HEK293T (cell line): ENCODE results near the gene CIZ1.

Source experiments
- CTCF ChIA-PET: fragments of 350-600 bp; formaldehyde crosslinking; extraction: SDS; loops from one replicate; lab custom pipeline; 2021; ENCODE audit warnings: antibody characterized with exemption, inconsistent platforms; lab: Yijun Ruan, JAX
- POLR2A ChIA-PET: fragments of 350-600 bp; formaldehyde crosslinking; extraction: SDS; loops from one replicate; lab custom pipeline; 2020; ENCODE audit warnings: antibody characterized with exemption, inconsistent platforms; lab: Yijun Ruan, JAX
- DNase-seq: peaks from one replicate; pipeline ENCODE4 v3.0.0; 2012; ENCODE audit warnings: mixed read lengths; ENCODE audit errors: extremely low spot score
- ARNT ChIP-seq: fragments of 450-650 bp; IDR thresholded peaks from 2 replicates; pipeline ENCODE4 v1.6.1; 2017; ENCODE audit warnings: mild to moderate bottlenecking
- BHLHE40 ChIP-seq: fragments of 450-650 bp; IDR thresholded peaks from 2 replicates; pipeline ENCODE4 v1.6.1; 2016; ENCODE audit warnings: mild to moderate bottlenecking, moderate library complexity, borderline replicate concordance
- CTBP1 ChIP-seq: fragments of 450-650 bp; IDR thresholded peaks from 2 replicates; pipeline ENCODE4 v1.6.1; 2016; ENCODE audit warnings: borderline replicate concordance
- ELF4 ChIP-seq: fragments of 450-650 bp; IDR thresholded peaks from 2 replicates; pipeline ENCODE4 v1.6.1; 2017; ENCODE audit warnings: antibody characterized with exemption
- FOXA1 ChIP-seq: fragments of 450-650 bp; IDR thresholded peaks from 2 replicates; pipeline ENCODE4 v1.6.1; 2016; ENCODE audit warnings: mild to moderate bottlenecking
- FOXK2 ChIP-seq: fragments of 450-650 bp; IDR thresholded peaks from 2 replicates; pipeline ENCODE4 v1.6.1; 2016; ENCODE audit warnings: mild to moderate bottlenecking
- FOXM1 ChIP-seq: fragments of 450-650 bp; IDR thresholded peaks from 2 replicates; pipeline ENCODE4 v1.6.1; 2017; ENCODE audit warnings: mild to moderate bottlenecking, borderline replicate concordance
- HDGF ChIP-seq: fragments of 450-650 bp; IDR thresholded peaks from 2 replicates; pipeline ENCODE4 v1.6.1; 2017; ENCODE audit warnings: antibody characterized with exemption, borderline replicate concordance
- L3MBTL2 ChIP-seq: fragments of 450-650 bp; conservative IDR thresholded peaks from 2 replicates; pipeline ENCODE4 v1.6.1; 2016; ENCODE audit warnings: mild to moderate bottlenecking
- LEF1 ChIP-seq: fragments of 450-650 bp; IDR thresholded peaks from 2 replicates; pipeline ENCODE4 v1.6.1; 2017; ENCODE audit warnings: mild to moderate bottlenecking, borderline replicate concordance
- NFRKB ChIP-seq: fragments of 450-650 bp; IDR thresholded peaks from 2 replicates; pipeline ENCODE4 v1.6.1; 2016; ENCODE audit warnings: mild to moderate bottlenecking, moderate library complexity
- SP1 ChIP-seq: fragments of 450-650 bp; IDR thresholded peaks from 2 replicates; pipeline ENCODE4 v1.6.1; 2017
- SUZ12 ChIP-seq: fragments of 450-650 bp; IDR thresholded peaks from 2 replicates; pipeline ENCODE4 v1.6.1; 2016; ENCODE audit warnings: mild to moderate bottlenecking
- TARDBP ChIP-seq: fragments of 450-650 bp; IDR thresholded peaks from 2 replicates; pipeline ENCODE4 v1.6.1; 2016
- ZNF384 ChIP-seq: fragments of 450-650 bp; IDR thresholded peaks from 2 replicates; pipeline ENCODE4 v1.6.1; 2016
- TF ChIP-seq, protein P1 (sequence below): fragments of 450-650 bp; IDR thresholded peaks from 2 replicates; pipeline ENCODE4 v1.6.1; 2016

The CIZ1 gene

DNA sequence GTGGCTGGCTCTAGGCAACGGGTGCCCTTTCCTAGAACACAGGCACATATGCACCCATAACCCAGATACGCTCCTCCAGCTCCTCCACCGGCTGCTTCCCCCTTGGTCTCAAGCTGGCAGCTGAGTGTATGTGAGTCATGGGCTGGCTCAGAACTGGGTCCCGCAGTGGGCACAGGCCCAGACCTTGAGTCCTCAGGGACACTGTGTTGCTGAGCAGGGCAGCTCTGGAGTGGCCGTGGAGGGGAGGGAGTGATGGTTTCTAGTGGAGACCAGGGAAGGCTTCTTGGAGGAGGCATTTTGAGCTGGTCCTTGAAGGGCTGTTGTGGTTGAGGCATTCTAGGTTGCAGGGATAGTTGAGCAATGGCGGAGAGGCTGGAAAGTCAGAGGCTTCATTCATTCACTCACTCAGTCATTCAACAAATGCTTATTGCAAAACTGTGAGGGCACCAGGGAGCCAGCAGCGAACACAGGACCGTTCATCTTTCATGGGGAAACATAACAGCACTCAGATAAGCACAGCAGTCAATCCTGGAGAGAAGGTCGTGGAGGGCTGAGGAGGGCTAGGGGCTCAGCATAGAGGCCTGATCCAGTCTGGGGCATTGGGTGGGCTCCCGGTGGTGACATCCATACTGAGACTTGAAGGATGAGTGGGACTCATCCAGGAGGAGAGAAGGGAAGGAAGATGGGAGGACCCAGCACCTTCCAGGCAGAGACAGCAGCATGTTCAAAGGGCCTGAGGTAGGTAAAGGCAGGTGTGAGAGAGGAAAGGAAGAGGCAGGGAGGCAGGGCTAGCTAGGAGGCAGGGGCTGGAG, 29.0 kb downstream of the CIZ1 start:
- ChIA-PET POLR2A (interaction anchor here (0.7 to 1.6 kb wide), 3 partner anchors 29 to 736 kb away, joined by 3 to 5 read pairs (median 4); partner anchors contain the start of genes CIZ1 and URM1), CTCF (no interaction called here)
- no peak for DNase-seq
- TF ChIP-seq CTBP1 (no peak), ARNT (no peak), FOXM1 (no peak), SP1 (no peak)

GRCh38 chr9:128161215-128161902, 30.0 kb downstream of the CIZ1 start:
- TF ChIP-seq ZNF384: no peak
- TF ChIP-seq FOXM1: no peak
- TF ChIP-seq SUZ12: no peak
- no peak for TF ChIP-seq CTBP1
- TF ChIP-seq L3MBTL2: no peak
- TF ChIP-seq HDGF: no peak
- no peak for TF ChIP-seq NFRKB
- TF ChIP-seq FOXK2: no peak
- TF ChIP-seq, protein P1, sequence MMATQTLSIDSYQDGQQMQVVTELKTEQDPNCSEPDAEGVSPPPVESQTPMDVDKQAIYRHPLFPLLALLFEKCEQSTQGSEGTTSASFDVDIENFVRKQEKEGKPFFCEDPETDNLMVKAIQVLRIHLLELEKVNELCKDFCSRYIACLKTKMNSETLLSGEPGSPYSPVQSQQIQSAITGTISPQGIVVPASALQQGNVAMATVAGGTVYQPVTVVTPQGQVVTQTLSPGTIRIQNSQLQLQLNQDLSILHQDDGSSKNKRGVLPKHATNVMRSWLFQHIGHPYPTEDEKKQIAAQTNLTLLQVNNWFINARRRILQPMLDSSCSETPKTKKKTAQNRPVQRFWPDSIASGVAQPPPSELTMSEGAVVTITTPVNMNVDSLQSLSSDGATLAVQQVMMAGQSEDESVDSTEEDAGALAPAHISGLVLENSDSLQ: no peak
- TF ChIP-seq TARDBP: no peak
- POLR2A ChIA-PET: interaction anchor here (0.7 to 1.6 kb wide), 3 partner anchors 30 to 737 kb away, joined by 3 to 5 read pairs (median 4); partner anchors contain the start of genes CIZ1 and URM1
- CTCF ChIA-PET: interaction anchor here (0.6 to 0.8 kb wide), 2 partner anchors 11 to 22 kb away, joined by 3 to 4 read pairs; no protein-coding TSS in a partner anchor
- no peak for DNase-seq

- ChIA-PET CTCF (interaction anchor here (0.6 to 0.8 kb wide), 2 partner anchors 10 to 23 kb away, joined by 3 to 4 read pairs; no protein-coding TSS in a partner anchor), POLR2A (interaction anchor here (1.6 to 1.8 kb wide), 4 partner anchors 14 to 259 kb away, joined by 4 to 7 read pairs (median 6); partner anchors contain the start of genes CERCAM and CIZ1)
- TF ChIP-seq FOXK2 (no peak), BHLHE40 (no peak), NFRKB (no peak), FOXA1 (no peak), HDGF (no peak), ARNT (no peak), ZNF384 (no peak), SUZ12 (no peak), L3MBTL2 (no peak), SP1 (no peak), ELF4 (no peak), TARDBP (no peak), FOXM1 (no peak), LEF1 (no peak), CTBP1 (no peak)
- TF ChIP-seq, protein P1: no peak
- DNase-seq: no peak
These were observed 30.8 kb downstream of the CIZ1 start for GRCh38 chr9:128160603-128160987.

GRCh38 chr9:128159784-128160602, 31.4 kb downstream of the CIZ1 start, which contains the start of gene BBLN:
TSS of gene BBLN (plus strand) at chr9:128160265. CDS start at chr9:128160408, 143 bp downstream.
- POLR2A ChIA-PET: interaction anchor here (0.7 to 1.8 kb wide), 12 partner anchors 9 to 260 kb away, joined by 3 to 15 read pairs (median 4); partner anchors contain the start of genes CERCAM and EEIG1
- peak; percentile 66 for TF ChIP-seq L3MBTL2
- no peak for TF ChIP-seq SUZ12
- DNase-seq: peak; percentile 99
- CTCF ChIA-PET: interaction anchor here (0.8 to 0.9 kb wide), 2 partner anchors 9 kb away, joined by 3 to 4 read pairs; no protein-coding TSS in a partner anchor

DNA sequence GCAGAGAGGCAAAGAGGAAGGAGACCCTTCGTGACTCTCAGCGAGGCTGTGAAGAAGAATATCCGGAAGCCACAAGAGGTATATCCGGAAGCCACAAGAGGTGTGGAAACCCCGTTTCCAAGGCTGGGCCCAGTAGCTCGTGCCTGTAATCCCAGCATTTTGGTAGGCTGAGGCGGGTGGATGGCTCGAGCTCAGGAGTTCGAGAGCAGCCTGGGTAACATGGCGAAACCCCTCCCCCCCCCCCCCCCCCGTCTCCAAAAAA, 31.9 kb downstream of the CIZ1 start:
- ChIA-PET CTCF (interaction anchor here (0.9 kb wide), 1 partner anchor 9 kb away, joined by 4 read pairs; no protein-coding TSS in a partner anchor), POLR2A (interaction anchor here (0.7 to 1.8 kb wide), 12 partner anchors 9 to 261 kb away, joined by 3 to 15 read pairs (median 4); partner anchors contain the start of genes CERCAM and EEIG1)
- no peak for DNase-seq
- TF ChIP-seq SUZ12 (no peak), L3MBTL2 (peak; percentile 69; the same call in 1 of the 2 replicates), LEF1 (no peak)

- DNase-seq: no peak
- POLR2A ChIA-PET: no interaction called here
- CTCF ChIA-PET: no interaction called here
- TF ChIP-seq, protein P1: 0 out of 2 replicates have a peak, but pooled peaks have one; percentile 19
- TF ChIP-seq FOXK2: no peak
These were observed 35.5 kb downstream of the CIZ1 start for GRCh38 chr9:128155736-128156500.
